Regular cardiac myocyte (primary cell): ENCODE data around the gene SMR3B. TPM values are rescaled to one million over a fixed set of nuclear protein-coding genes. Genes with fewer than 3 reads are reported as not detected.

ENCODE experiments used
- total RNA-seq: library from RNA; depleted of rRNA; stranded (reverse); fragments of >200 nt; gene quantifications from 2 replicates; pipeline ENCODE4 v1.2.3, GENCODE V29; 2014

SMR3B gene
- total RNA-seq, result not detected in 2 replicates

GRCh38 chr4:70382691-70383181 is at the start of gene SMR3B:
Gene SMR3B (plus strand): TSS chr4:70383131. CDS start chr4:70384511, 1,380 bp downstream.

GRCh38 chr4:70334681-70335080 is 48.2 kb upstream of the SMR3B start, which contains the start of gene CABS1:
Gene CABS1 (plus strand): TSS chr4:70334981. CDS start chr4:70335040, 59 bp downstream.

GRCh38 chr4:70360460-70360859 is 22.5 kb upstream of the SMR3B start, which contains the start of gene SMR3A:
Gene SMR3A (plus strand): TSS chr4:70360760. CDS start chr4:70362116, 1,356 bp downstream.

GRCh38 chr4:70397580-70397979 is 14.6 kb downstream of the SMR3B start, which contains the start of gene OPRPN:
Gene OPRPN (plus strand): TSS chr4:70397940. CDS start chr4:70399286, 1,346 bp downstream.

Other genes starting within 250 kb of the SMR3B start
- not detected in 2 replicates for gene PRR27, start 228.9 kb upstream of the SMR3B start, total RNA-seq
- not detected in 2 replicates for gene ODAM, start 187.4 kb upstream of the SMR3B start, total RNA-seq
- not detected in 2 replicates for gene FDCSP, start 157.0 kb upstream of the SMR3B start, total RNA-seq
- gene CSN3, start 140.5 kb upstream of the SMR3B start, total RNA-seq, result not detected in 2 replicates
- not detected in 2 replicates for gene CABS1, start 48.1 kb upstream of the SMR3B start, total RNA-seq
- not detected in 2 replicates for gene SMR3A, start 22.4 kb upstream of the SMR3B start, total RNA-seq
- not detected in 2 replicates for gene OPRPN, start 14.8 kb downstream of the SMR3B start, total RNA-seq
- gene MUC7, start 89.1 kb downstream of the SMR3B start, total RNA-seq, result not detected in 2 replicates
- gene AMTN, start 135.4 kb downstream of the SMR3B start, total RNA-seq, result not detected in 2 replicates
- gene AMBN, start 209.1 kb downstream of the SMR3B start, total RNA-seq, result not detected in 2 replicates
- gene ENAM, start 245.6 kb downstream of the SMR3B start, total RNA-seq, result under 0.01 TPM in 1 of 2 replicates, not detected in the other